Effector memory CD8-positive, alpha-beta T cell (primary cell): ENCODE data around the gene TPBGL.

Source experiments
- ATAC-seq: fragments of 150-1000 bp; cut with Tn5 transposase; replicated peaks from 2 replicates; pipeline ENCODE4 v1.10.0; 2021; ENCODE audit warnings: mild to moderate bottlenecking, moderate library complexity
- DNase-seq, 3 experiments: peaks; one replicate each; pipeline ENCODE4 v3.0.0; 2021
- H3K27ac Mint-ChIP-seq, 2 donors: one replicate each; pipeline ENCODE4 v1.8.0; 2022; ENCODE audit warnings: mild to moderate bottlenecking in 2 of 2, mixed read lengths in 2 of 2, moderate library complexity in 2 of 2
- H3K27me3 Mint-ChIP-seq, 2 donors: one replicate each; pipeline ENCODE4 v1.8.0; 2022; ENCODE audit warnings: mixed read lengths in 2 of 2
- H3K36me3 Mint-ChIP-seq: one replicate; pipeline ENCODE4 v1.8.0; 2022; ENCODE audit warnings: mild to moderate bottlenecking, moderate library complexity, mixed read lengths; ENCODE audit not compliant: insufficient read depth
- H3K4me1 Mint-ChIP-seq, 2 donors: one replicate each; pipeline ENCODE4 v1.8.0; 2022; ENCODE audit warnings: low read depth in 2 of 2, mixed read lengths in 2 of 2
- H3K4me3 Mint-ChIP-seq, 2 donors: one replicate each; pipeline ENCODE4 v1.8.0; 2022; ENCODE audit warnings: mild to moderate bottlenecking in 2 of 2, mixed read lengths in 2 of 2, moderate library complexity in 2 of 2
- H3K9me3 Mint-ChIP-seq, 2 donors: one replicate each; pipeline ENCODE4 v1.8.0; 2022; ENCODE audit warnings: mixed read lengths in 2 of 2

The TPBGL gene

DNA sequence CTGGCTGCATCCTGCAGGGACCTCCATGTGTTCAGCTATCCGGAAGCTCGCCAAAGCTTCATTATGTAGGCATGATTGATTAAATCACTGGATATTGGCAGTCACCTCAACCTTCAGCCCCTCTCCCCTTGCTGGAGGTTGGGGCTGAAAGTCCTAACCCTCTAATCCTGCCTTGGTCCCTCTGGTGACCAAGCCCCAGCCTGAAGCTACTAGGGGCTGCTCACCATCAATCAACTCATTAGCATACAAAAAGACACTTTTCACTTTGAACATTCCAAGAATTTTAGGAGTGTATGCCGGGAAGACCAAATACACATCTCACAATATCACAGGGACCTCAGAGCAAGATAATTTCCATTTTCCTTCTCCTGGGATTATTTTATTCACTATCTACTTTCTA is 38.8 kb upstream of the TPBGL start:
- Mint-ChIP-seq H3K27ac (no peak overlapping the region), H3K27me3 (peaks cover 0 to 18% of the 10 kb centered on the region in 2 donors), H3K36me3 (no peaks in the 10 kb centered on the region), H3K9me3 (no peaks in the 10 kb centered on the region), H3K4me1 (no peaks in the 10 kb centered on the region), H3K4me3 (no peak overlapping the region)
- ATAC-seq: no peak
- DNase-seq: no peak

DNA sequence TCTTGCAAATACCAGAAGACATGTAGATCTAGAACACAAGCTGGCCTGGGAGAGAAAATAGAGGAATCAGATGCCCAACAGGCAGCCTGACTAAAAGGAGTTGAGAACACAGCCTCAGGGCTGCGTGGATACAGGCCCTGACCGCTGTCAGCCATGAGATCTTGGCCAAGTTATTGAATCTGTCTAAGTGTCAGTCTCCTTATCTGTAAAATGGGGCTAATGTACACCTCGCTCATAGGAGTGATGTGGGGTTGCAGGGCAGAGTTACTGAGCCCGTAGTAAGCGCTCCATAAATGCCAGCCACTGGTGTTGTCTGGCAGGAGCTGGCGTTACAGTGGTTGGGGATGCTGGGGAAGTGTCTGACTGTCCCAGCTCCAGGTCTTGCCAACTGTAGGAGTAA is 38.4 kb upstream of the TPBGL start:
- Mint-ChIP-seq H3K4me1 (no peaks in the 10 kb centered on the region), H3K27ac (no peak overlapping the region), H3K36me3 (no peaks in the 10 kb centered on the region), H3K27me3 (peaks cover 0 to 14% of the 10 kb centered on the region in 2 donors), H3K4me3 (no peak overlapping the region), H3K9me3 (no peaks in the 10 kb centered on the region)
- no peak for DNase-seq
- ATAC-seq: no peak

DNA sequence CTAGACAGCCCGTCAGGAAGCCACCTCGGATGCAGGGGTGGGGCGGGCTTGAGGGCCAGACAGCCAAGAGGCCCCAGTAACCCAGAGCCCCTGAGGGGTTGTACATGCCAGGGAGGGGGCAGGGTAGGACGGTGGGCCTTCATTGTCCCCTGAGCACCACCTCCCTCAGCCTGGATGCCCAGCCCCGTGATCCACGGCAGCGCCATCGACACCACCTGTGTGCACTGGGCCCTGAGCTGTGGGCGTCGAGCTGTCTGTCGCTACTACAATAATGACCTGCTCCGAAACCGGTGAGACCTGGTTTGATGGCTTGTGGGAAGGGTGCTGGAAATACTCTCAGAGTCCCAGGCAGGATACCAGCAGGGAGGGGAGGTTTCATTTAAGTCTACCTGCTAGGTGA is 37.4 kb upstream of the TPBGL start:
- DNase-seq: no peak
- no peak for ATAC-seq
- H3K4me1 Mint-ChIP-seq: no peaks in the 10 kb centered on the region
- no peak overlapping the region for H3K27ac Mint-ChIP-seq
- no peak overlapping the region for H3K4me3 Mint-ChIP-seq
- peaks cover 0 to 14% of the 10 kb centered on the region in 2 donors for H3K27me3 Mint-ChIP-seq
- H3K36me3 Mint-ChIP-seq: no peaks in the 10 kb centered on the region
- H3K9me3 Mint-ChIP-seq: no peaks in the 10 kb centered on the region

DNA sequence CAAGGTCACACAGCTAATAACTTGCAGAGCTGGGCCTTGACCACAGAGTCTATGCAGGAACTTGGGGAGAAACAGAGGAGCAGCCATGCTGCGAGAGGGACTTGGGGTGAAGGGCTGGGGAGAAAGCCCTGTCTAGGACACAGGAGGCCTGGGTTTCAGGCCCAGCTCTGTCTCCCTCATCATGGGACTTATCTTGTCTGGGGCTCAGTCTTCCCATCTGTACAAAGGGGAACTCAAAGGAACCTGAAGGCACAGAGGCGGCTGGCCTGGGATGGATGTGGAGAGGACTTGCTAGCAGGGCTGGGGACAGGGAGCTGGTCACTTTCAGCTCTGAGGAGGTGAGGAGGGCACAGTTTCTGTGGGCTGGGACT is 36.9 kb upstream of the TPBGL start:
- no peak overlapping the region for H3K4me3 Mint-ChIP-seq
- no peaks in the 10 kb centered on the region for H3K4me1 Mint-ChIP-seq
- peaks cover 0 to 14% of the 10 kb centered on the region in 2 donors for H3K27me3 Mint-ChIP-seq
- H3K36me3 Mint-ChIP-seq: no peaks in the 10 kb centered on the region
- H3K9me3 Mint-ChIP-seq: no peaks in the 10 kb centered on the region
- ATAC-seq (no peak), DNase-seq (no peak)
- H3K27ac Mint-ChIP-seq: no peak overlapping the region

DNA sequence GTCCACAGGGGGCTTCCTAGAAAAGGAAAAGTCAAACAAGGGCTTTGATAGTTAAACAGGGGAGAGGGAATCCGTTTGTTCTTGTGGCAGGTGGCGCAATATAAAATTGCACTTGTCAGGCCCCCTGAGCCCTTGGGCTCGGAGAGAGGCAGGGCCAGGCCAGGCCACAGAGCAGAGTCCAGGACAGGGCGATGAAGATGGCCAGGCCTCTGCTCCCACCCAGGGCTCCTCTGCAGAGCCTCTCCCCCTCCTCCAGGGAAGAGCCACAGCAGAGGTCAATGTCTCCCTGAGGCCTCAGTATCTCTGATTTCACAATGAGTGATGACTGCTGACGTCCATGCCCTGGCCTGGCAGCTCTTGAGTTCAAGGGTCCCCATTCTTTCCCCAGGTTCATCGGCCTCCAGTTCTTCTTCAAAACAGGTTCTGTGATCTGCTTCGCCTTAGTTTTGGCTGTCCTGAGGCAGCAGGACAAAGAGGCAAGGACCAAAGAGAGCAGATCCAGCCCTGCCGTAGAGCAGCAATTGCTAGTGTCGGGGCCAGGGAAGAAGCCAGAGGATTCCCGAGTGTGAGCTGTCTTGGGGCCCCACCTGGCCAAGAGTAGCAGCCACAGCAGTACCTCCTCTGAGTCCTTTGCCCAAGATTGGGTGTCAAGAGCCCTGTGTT is 36.4 kb upstream of the TPBGL start:
- no peak for ATAC-seq
- H3K4me1 Mint-ChIP-seq: no peaks in the 10 kb centered on the region
- peaks cover 0 to 14% of the 10 kb centered on the region in 2 donors for H3K27me3 Mint-ChIP-seq
- no peak overlapping the region for H3K4me3 Mint-ChIP-seq
- no peak for DNase-seq
- no peak overlapping the region for H3K27ac Mint-ChIP-seq
- no peaks in the 10 kb centered on the region for H3K36me3 Mint-ChIP-seq
- H3K9me3 Mint-ChIP-seq: no peaks in the 10 kb centered on the region

DNA sequence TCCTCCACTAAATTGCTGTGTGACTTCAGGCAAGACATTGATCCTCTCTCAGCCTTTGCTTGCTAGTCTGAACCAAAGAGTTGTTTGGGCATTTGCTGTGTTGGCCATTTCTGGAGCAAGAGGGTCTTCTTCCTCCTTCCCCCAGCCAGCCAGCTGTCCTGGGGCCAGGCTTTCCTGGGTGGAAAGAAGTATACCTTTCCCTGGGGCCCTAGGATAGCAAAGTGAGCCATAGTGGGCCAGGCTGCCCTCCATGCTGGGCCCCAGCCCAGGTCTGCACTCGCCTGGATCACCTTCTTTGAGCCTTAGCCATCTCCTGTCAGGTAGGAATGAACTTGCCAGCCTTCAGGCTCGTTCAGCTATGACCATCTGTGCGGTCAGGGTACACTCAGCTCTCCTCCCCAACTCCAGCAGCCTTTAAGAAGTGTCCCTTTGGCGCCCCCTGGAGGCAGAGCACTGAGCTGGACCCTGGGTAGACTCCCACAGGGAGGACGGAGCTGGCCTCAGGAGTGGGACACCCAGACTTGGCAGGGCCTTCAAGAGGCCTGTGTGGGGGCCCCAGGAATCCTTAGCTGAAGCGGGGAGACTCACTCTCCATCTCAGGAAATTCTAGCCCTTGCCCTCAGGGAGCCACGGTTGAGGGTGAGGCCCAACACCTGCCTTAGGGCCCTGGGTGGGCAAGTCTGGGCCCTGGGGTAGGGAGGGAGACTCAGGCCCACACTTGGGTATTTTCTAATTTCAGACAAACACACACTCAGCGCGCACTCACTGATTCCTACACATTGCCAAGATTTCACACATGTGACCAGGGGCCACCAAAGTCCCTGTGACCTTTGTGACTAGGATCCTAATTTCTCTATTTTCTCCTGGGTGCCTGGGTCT is 35.6 kb upstream of the TPBGL start:
- Mint-ChIP-seq H3K4me1 (no peaks in the 10 kb centered on the region), H3K27ac (no peak overlapping the region)

DNA sequence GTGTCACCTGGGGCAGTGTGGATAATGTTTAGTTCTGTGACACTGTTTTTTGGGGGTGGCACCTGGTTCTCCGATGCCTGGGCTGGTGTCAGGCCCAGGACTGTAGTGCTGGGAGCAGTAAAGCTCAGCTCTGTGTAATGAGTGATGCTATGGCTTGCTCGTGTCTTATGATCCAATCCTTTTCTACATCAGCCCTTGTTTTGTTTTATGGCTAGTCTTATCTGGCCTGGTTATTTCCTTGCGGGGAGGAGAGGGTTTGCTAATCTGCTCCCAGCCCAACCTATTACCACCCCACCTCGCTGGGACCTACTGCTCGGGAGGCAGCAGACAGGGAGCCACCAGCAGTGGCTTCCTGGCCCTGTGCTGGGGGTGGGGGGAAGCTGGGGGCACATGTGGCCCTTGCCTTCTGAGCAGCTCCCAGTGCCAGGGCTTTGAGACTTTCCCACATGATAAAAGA is 35.0 kb upstream of the TPBGL start:
- DNase-seq (no peak), ATAC-seq (no peak)
- H3K4me1 Mint-ChIP-seq: no peaks in the 10 kb centered on the region
- peaks cover 0 to 14% of the 10 kb centered on the region in 2 donors for H3K27me3 Mint-ChIP-seq
- no peaks in the 10 kb centered on the region for H3K36me3 Mint-ChIP-seq
- no peak overlapping the region for H3K4me3 Mint-ChIP-seq
- H3K9me3 Mint-ChIP-seq: no peaks in the 10 kb centered on the region
- no peak overlapping the region for H3K27ac Mint-ChIP-seq

More for the DNA sequence above, 35.6 kb upstream of the TPBGL start:
- ATAC-seq (peak; percentile 95), DNase-seq (peak; percentile 77 to 81 (median 80))
- Mint-ChIP-seq H3K27me3 (peaks cover 0 to 14% of the 10 kb centered on the region in 2 donors), H3K4me3 (no peak overlapping the region), H3K9me3 (no peaks in the 10 kb centered on the region), H3K36me3 (no peaks in the 10 kb centered on the region)

DNA sequence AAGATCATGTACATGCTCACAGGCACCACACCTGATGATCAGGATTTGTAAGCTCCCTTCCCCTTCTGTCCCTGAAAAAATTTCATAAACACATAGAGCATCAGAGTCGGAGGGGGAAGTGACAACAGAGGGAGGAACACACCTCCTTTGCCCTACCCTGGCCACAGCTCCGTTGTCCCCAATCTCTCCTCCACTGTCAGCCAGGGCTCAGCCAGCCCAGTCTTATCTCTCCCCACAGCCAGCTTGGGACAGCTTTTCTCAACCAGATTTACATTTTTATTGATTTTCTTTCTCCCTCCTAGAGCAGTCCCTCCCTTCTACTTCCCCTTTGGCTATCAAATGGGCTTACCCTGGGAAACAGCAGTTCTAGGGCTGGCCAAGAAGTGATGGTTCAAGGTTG is 32.1 kb upstream of the TPBGL start:
- no peaks in the 10 kb centered on the region for H3K4me1 Mint-ChIP-seq
- DNase-seq (no peak), ATAC-seq (no peak)
- no peak overlapping the region for H3K4me3 Mint-ChIP-seq
- H3K36me3 Mint-ChIP-seq: no peaks in the 10 kb centered on the region
- H3K27me3 Mint-ChIP-seq: peaks cover 13 to 19% of the 10 kb centered on the region in 2 donors
- no peak overlapping the region for H3K27ac Mint-ChIP-seq
- peaks cover 0 to 1% of the 10 kb centered on the region in 2 donors for H3K9me3 Mint-ChIP-seq

DNA sequence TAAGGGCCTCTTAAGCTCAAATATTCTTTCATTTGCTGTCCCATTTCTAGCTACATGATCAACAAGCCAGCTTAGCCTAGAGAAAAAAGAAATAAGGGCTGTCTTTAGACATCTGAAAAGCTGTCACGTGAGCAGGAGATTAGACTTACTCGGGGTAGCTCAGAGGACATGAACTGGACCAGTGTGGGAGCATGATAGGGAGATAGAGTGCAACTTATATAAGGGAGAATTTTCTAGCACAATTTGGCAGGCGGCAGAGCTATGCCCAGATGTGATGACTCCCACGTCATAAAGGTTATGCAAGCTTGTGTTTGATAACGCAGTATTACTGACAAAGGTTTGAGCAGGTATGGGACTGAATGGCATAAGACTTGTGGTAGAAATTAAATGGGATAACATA is 28.2 kb upstream of the TPBGL start:
- Mint-ChIP-seq H3K36me3 (no peaks in the 10 kb centered on the region), H3K4me1 (no peaks in the 10 kb centered on the region), H3K27me3 (peaks cover 28 to 30% of the 10 kb centered on the region in 2 donors), H3K9me3 (peaks cover 0 to 5% of the 10 kb centered on the region in 2 donors), H3K27ac (no peak overlapping the region), H3K4me3 (no peak overlapping the region)
- no peak for DNase-seq
- no peak for ATAC-seq

DNA sequence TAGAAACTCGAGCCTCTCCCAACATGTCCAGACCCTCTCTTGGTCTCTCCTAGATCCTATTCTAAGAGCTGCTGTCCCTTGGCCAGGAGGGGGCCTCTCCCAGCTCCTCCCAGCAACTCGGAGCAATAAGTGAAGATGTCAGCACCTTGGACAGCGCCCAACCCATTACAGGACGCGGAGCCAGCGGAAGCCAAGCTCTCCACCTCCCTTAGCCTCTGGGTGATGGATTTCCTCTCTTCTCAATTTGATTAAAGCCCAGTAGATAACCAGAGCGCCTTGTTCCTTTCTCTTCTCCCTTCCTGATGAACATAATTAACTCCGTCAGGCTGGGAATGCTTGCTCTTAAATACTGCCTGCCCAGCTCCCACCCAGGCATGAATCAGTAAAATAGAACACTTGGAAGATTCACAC is 26.2 kb upstream of the TPBGL start:
- DNase-seq (peak; percentile 65 to 74 (median 68)), ATAC-seq (peak; percentile 62)
- Mint-ChIP-seq H3K27ac (no peak overlapping the region), H3K27me3 (peaks cover 46 to 48% of the 10 kb centered on the region in 2 donors), H3K36me3 (no peaks in the 10 kb centered on the region), H3K9me3 (peaks cover 0 to 5% of the 10 kb centered on the region in 2 donors), H3K4me1 (no peaks in the 10 kb centered on the region), H3K4me3 (no peak overlapping the region)

DNA sequence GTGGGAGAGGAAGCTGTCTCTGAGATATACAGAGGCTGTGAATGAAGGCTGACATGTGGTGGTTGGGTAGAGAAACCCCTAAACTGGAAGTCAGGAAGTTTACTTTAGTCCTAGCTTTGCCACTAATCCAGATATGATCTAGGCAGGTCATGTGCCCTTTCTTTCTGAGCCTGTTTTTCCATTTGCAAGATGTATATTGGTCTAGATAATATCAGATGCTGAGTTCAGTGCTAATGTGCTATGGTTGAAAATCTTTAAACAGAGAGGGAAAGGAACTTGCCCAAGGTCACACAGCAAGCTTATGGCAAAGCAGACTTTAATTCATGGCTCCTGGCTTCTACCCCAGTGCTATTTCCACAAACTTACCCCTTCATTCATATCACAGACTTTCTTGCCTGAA is 25.7 kb upstream of the TPBGL start:
- H3K27ac Mint-ChIP-seq: no peak overlapping the region
- peaks cover 49 to 50% of the 10 kb centered on the region in 2 donors for H3K27me3 Mint-ChIP-seq
- H3K4me1 Mint-ChIP-seq: no peaks in the 10 kb centered on the region
- no peak for DNase-seq
- H3K9me3 Mint-ChIP-seq: peaks cover 0 to 5% of the 10 kb centered on the region in 2 donors
- no peak for ATAC-seq
- no peak overlapping the region for H3K4me3 Mint-ChIP-seq
- no peaks in the 10 kb centered on the region for H3K36me3 Mint-ChIP-seq

DNA sequence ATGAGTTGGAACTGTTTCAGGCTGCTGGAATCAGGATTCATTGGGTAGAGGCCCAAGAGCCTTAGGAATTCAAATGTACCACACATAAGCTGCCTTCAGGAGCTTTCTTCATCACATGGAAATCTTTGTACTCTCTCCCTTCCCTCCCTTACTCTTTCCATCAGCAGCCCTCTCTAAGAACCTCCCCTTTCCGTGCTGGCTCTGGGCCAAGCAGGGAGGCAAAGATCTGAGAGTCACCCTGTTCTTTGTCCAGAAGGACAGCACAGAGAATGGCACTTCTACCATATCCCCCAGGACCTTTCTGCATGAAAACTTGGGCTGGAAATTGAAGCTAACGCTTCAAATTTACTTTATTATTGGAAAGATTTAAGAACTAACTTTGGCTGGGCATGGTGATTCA is 20.7 kb upstream of the TPBGL start:
- peaks cover 0 to 2% of the 10 kb centered on the region in 2 donors for H3K9me3 Mint-ChIP-seq
- no peak overlapping the region for H3K4me3 Mint-ChIP-seq
- no peaks in the 10 kb centered on the region for H3K36me3 Mint-ChIP-seq
- no peaks in the 10 kb centered on the region for H3K4me1 Mint-ChIP-seq
- H3K27ac Mint-ChIP-seq: no peak overlapping the region
- DNase-seq: no peak
- no peak for ATAC-seq
- H3K27me3 Mint-ChIP-seq: peaks cover 32% of the 10 kb centered on the region in 2 donors

DNA sequence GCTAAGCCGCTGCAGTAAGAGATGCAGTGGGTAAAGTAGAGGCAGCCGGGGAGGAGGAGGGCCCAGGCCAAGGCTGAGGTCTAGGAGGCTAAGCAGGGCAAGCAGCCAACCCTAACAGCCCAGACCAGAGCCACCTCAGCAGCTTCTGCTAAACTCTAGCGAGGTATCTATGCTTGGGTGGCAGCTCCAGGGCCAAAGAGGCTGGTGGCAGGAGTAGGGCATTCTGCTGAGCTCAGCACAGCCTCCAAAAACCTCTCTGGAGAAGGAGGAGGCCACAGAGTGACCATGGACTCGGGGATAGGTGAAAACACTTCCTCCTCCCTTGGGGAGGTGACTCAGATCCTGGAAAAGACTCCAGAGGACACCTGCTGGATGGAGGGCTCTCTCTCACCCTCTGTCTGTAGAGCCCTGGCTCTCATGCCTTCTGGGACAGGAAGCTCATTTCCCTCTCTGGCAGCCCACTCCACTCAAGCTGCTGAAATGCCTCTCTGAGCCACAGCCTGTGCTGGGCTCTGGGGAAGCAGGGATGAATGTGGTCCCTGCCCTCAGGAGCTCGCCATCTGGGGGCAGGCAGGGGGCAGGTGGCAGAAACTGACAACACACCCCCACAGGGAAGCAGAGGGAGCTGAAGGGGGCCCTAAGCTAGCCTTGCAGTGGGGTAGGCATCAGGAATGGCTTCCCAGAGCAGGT is 16.5 kb upstream of the TPBGL start:
- Mint-ChIP-seq H3K4me3 (no peak overlapping the region), H3K36me3 (no peaks in the 10 kb centered on the region), H3K4me1 (no peaks in the 10 kb centered on the region), H3K27ac (no peak overlapping the region), H3K9me3 (no peaks in the 10 kb centered on the region), H3K27me3 (peaks cover 8 to 24% of the 10 kb centered on the region in 2 donors)
- DNase-seq: no peak
- no peak for ATAC-seq
